Measurements from ENCODE around the gene SLC25A41. TPM values are rescaled to one million over a fixed set of nuclear protein-coding genes. Genes with fewer than 3 reads are reported as not detected.

The SLC25A41 gene
- total RNA-seq, 4 donors from 2014 or later, result not detected

DNA sequence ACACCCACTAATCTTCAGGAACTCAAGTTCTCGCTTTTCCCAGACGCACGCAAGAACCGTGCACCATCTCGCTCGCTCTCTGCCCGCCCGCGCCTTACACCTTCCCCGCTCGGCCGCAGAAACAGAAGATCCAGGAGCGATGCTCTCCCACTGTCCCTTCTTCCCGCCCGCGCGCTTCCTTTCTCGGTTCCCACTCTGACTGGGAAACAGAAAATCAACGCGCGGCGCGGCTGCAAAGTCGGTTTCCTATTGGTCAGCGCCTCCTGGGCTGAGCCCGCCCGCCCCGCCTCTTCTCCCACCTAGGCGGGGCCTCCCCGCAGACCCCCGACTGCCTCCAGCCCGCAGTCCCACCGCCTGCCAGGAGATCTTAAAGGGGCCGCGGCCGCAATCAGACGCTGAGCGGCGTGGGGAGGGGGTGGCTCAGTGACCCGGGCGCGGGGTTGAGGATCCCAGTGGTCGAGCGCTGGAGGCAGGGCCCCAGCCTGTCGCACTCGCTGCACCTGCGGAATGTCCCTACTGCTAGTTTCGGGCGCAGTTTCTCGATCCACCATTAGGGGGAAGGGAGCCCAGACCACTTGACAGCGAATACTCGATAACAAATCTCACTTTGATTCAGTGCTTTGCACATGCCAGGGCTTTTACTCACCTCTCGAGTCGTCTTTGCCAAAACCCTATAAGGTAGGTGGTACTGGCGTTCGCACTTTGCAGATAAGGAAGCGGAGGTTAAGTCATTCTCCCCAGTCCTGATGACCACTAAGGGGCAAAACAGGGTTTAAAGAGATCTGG, 26.7 kb upstream of the SLC25A41 start:
- Histone ChIP-seq H3K36me3 (peaks cover 7% of the 10 kb centered on the region), H3K27me3 (peaks cover 12% of the 10 kb centered on the region), H3K4me1 (peaks cover 46% of the 10 kb centered on the region), H3K4me3 (peak overlapping the region; percentile 85), H3K27ac (peak overlapping the region; percentile 51), H3K9me3 (no peaks in the 10 kb centered on the region)
- TF ChIP-seq POLR2A (IDR thresholded peaks at IDR 0.05), result no peak
- no peak for TF ChIP-seq EP300 (IDR thresholded peaks at IDR 0.05)
- TF ChIP-seq POLR2AphosphoS5 (IDR thresholded peaks at IDR 0.05), result peak in 1 of 3 donors; percentile 22
- TF ChIP-seq, protein P1, sequence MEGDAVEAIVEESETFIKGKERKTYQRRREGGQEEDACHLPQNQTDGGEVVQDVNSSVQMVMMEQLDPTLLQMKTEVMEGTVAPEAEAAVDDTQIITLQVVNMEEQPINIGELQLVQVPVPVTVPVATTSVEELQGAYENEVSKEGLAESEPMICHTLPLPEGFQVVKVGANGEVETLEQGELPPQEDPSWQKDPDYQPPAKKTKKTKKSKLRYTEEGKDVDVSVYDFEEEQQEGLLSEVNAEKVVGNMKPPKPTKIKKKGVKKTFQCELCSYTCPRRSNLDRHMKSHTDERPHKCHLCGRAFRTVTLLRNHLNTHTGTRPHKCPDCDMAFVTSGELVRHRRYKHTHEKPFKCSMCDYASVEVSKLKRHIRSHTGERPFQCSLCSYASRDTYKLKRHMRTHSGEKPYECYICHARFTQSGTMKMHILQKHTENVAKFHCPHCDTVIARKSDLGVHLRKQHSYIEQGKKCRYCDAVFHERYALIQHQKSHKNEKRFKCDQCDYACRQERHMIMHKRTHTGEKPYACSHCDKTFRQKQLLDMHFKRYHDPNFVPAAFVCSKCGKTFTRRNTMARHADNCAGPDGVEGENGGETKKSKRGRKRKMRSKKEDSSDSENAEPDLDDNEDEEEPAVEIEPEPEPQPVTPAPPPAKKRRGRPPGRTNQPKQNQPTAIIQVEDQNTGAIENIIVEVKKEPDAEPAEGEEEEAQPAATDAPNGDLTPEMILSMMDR (IDR thresholded peaks at IDR 0.05), result peak; percentile 48 to 66
- WGBS, result 0% methylated on average over 42 of the region's 57 CpGs
- peak; percentile 97 to 98 for DNase-seq (ENCODE audit: low spot score in 2 of 2)

GRCh38 chr19:6459262-6460098, 25.9 kb upstream of the SLC25A41 start, which contains the start of gene SLC25A23:
Gene SLC25A23 (minus strand): TSS chr19:6459792. CDS start chr19:6459628, 164 bp downstream.
- Histone ChIP-seq H3K36me3 (peaks cover 15% of the 10 kb centered on the region), H3K9me3 (no peaks in the 10 kb centered on the region), H3K4me1 (peaks cover 40% of the 10 kb centered on the region), H3K27ac (peak within 1 kb of the TSS; percentile 51), H3K4me3 (peak within 1 kb of the TSS; percentile 85), H3K27me3 (peaks cover 9% of the 10 kb centered on the region)
- 0% methylated on average over 18 of the region's 70 CpGs for WGBS
- peak in 1 of 2 donors; percentile 79 for DNase-seq (ENCODE audit: low spot score in 2 of 2)
- TF ChIP-seq POLR2AphosphoS5 (IDR thresholded peaks at IDR 0.05), result no peak
- TF ChIP-seq POLR2A (IDR thresholded peaks at IDR 0.05), result no peak
- TF ChIP-seq, protein P1 (IDR thresholded peaks at IDR 0.05), result no peak
- no peak for TF ChIP-seq EP300 (IDR thresholded peaks at IDR 0.05)

DNA sequence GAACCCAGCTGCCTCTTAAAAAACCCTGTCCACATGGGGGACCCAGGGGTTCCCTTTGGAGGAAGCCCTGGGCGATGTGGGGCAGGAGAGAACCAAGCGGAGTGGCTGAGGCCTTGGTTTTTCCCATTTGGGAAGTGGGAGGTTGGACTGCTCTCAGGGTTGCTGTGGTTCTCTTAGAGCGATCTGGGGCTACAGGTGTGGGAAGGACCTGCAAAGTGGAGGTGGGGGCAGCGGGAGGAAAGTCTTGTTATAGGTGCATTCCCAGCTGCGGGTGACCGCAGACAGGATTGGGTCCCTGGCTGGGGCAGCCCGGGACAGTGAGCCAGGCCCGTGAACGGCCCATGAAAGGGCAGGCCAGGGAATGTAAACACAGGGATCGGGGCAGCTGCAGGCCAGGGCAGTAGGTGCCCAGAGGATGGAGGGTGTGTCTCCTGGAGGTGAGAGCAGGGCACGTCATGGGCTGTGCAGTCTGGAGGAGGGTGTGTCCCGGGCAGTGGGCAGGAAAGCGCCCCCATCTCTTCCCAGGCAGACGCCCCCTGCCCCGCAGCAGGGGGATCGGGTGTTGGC, 25.2 kb upstream of the SLC25A41 start:
- Histone ChIP-seq H3K9me3 (no peaks in the 10 kb centered on the region), H3K4me1 (peaks cover 33% of the 10 kb centered on the region), H3K4me3 (peak overlapping the region; percentile 85), H3K27me3 (peaks cover 2% of the 10 kb centered on the region), H3K27ac (no peak overlapping the region), H3K36me3 (peaks cover 22% of the 10 kb centered on the region)
- no peak for DNase-seq (ENCODE audit: low spot score in 2 of 2)
- TF ChIP-seq, protein P1 (IDR thresholded peaks at IDR 0.05), result no peak
- TF ChIP-seq POLR2AphosphoS5 (IDR thresholded peaks at IDR 0.05), result no peak
- 46% methylated on average over 13 of the region's 16 CpGs for WGBS

DNA sequence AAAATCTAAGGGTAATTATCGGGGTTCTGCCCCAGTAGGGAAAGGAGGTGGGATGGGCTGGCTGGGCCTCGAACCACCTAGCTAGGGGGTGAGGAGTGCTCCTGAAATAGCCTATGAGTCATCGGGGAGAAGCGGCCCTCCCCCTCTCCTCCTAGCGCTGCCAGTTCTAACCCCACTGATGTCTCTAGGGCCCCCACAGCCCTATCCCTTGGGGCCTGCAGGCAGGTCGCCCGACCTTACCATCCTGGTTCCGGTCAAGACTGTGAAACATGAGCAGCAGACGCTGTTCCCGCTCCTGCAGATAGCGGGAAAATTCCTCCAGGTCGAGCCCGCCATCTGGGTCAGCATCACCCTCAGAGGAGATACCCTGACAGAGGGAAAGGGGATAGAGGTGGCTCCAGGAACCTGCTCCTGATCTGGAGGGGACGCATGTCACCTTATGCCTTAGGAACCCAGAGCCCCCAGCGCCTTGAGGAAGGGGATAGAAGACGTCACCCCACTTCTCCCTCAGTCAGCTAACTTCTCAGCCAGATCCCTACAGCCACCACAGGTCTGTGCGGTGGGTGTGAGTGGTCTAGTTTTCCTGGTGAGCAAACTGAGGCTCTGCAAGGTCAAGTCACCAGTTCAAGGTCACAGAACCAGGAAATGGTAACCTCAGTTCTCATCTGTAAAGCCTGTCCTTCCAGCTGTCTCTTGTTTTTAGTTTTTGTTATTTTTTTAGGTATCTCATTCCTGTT, 24.6 kb upstream of the SLC25A41 start:
- H3K9me3 ChIP-seq, result no peaks in the 10 kb centered on the region
- peaks cover 26% of the 10 kb centered on the region for H3K36me3 ChIP-seq
- H3K4me1 ChIP-seq, result peaks cover 33% of the 10 kb centered on the region
- H3K4me3 ChIP-seq, result peak overlapping the region; percentile 85
- no peak for DNase-seq (ENCODE audit: low spot score in 2 of 2)
- 93% methylated on average over 16 of the region's 17 CpGs for WGBS
- H3K27ac ChIP-seq, result no peak overlapping the region
- TF ChIP-seq, protein P1 (IDR thresholded peaks at IDR 0.05), result no peak
- TF ChIP-seq POLR2A (IDR thresholded peaks at IDR 0.05), result no peak
- TF ChIP-seq EP300 (IDR thresholded peaks at IDR 0.05), result no peak
- no peak for TF ChIP-seq POLR2AphosphoS5 (IDR thresholded peaks at IDR 0.05)
- no peaks in the 10 kb centered on the region for H3K27me3 ChIP-seq

Measured in suprapubic skin (tissue), 4 donors.